SK-N-SH treated with all-trans-retinoic acid at 6 μM for 48 hours (cell line): ENCODE measurements around the gene TTC21B.

ENCODE experiments used
- ATAC-seq: fragments of 200-7000 bp; cut with Tn5 transposase; 3 replicates; pipeline ENCODE4 v1.9.1; 2020; ENCODE audit warnings: mild to moderate bottlenecking, moderate library complexity
- BACH2 ChIP-seq: fragments of 250-450 bp; sonication (Bioruptor Pico); IDR thresholded peaks from 2 replicates; pipeline ENCODE4 v1.9.0; 2021; ENCODE audit warnings: mild to moderate bottlenecking, borderline replicate concordance
- CSDC2 ChIP-seq: fragments of 250-450 bp; sonication (Bioruptor Pico); IDR thresholded peaks from 2 replicates; pipeline ENCODE4 v1.5.0; 2020; ENCODE audit warnings: mild to moderate bottlenecking, moderate library complexity
- ESRRG ChIP-seq: fragments of 250-450 bp; sonication (Bioruptor Pico); IDR thresholded peaks from 2 replicates; pipeline ENCODE4 v1.6.1; 2021; ENCODE audit warnings: mild to moderate bottlenecking
- GLIS3 ChIP-seq: fragments of 250-450 bp; sonication (Bioruptor Pico); IDR thresholded peaks from 2 replicates; pipeline ENCODE4 v1.5.0; 2020; ENCODE audit warnings: mild to moderate bottlenecking, moderate library complexity
- ISL1 ChIP-seq: fragments of 250-450 bp; sonication (Bioruptor Pico); IDR thresholded peaks from 2 replicates; pipeline ENCODE4 v2.1.2; 2022; ENCODE audit warnings: mild to moderate bottlenecking, moderate library complexity
- OSR1 ChIP-seq: fragments of 250-450 bp; sonication (Bioruptor Pico); IDR thresholded peaks from 2 replicates; pipeline ENCODE4 v1.8.0; 2022; ENCODE audit warnings: moderate library complexity, mild to moderate bottlenecking, inconsistent platforms
- PPARA ChIP-seq: fragments of 250-450 bp; sonication (Bioruptor Pico); IDR thresholded peaks from 2 replicates; pipeline ENCODE4 v1.5.0; 2020; ENCODE audit warnings: mild to moderate bottlenecking, borderline replicate concordance
- RARB ChIP-seq: fragments of 250-450 bp; sonication (Bioruptor Pico); IDR thresholded peaks from 2 replicates; pipeline ENCODE4 v1.8.0; 2021; ENCODE audit warnings: mild to moderate bottlenecking, moderate library complexity
- SNAI2 ChIP-seq: fragments of 250-450 bp; sonication (Bioruptor Pico); IDR thresholded peaks from 2 replicates; pipeline ENCODE4 v1.5.0; 2020; ENCODE audit warnings: mild to moderate bottlenecking, moderate library complexity
- TCF4 ChIP-seq: fragments of 250-450 bp; sonication (Bioruptor Pico); IDR thresholded peaks from 2 replicates; pipeline ENCODE4 v1.8.0; 2021; ENCODE audit warnings: mild to moderate bottlenecking, moderate library complexity, borderline replicate concordance
- TOX ChIP-seq: fragments of 250-450 bp; sonication (Bioruptor Pico); IDR thresholded peaks from 2 replicates; pipeline ENCODE4 v1.8.0; 2021; ENCODE audit warnings: mild to moderate bottlenecking, moderate library complexity, borderline replicate concordance
- ZC3H10 ChIP-seq: fragments of 250-450 bp; sonication (Bioruptor Pico); IDR thresholded peaks from 2 replicates; pipeline ENCODE4 v1.5.1; 2021; ENCODE audit warnings: mild to moderate bottlenecking, moderate library complexity
- ZFP3 ChIP-seq: fragments of 250-450 bp; sonication (Bioruptor Pico); IDR thresholded peaks from 2 replicates; pipeline ENCODE4 v1.5.0; 2020; ENCODE audit warnings: mild to moderate bottlenecking, moderate library complexity
- ZFP30 ChIP-seq: fragments of 450-650 bp; formaldehyde crosslinking; IDR thresholded peaks from 2 replicates; pipeline ENCODE4 v1.5.0; 2022; ENCODE audit warnings: mild to moderate bottlenecking, moderate library complexity
- ZNF565 ChIP-seq: fragments of 450-650 bp; formaldehyde crosslinking; conservative IDR thresholded peaks from 2 replicates; pipeline ENCODE4 v1.5.0; 2020; ENCODE audit warnings: low read depth, mild to moderate bottlenecking, moderate library complexity
- ZNF70 ChIP-seq: fragments of 450-650 bp; formaldehyde crosslinking; IDR thresholded peaks from 2 replicates; pipeline ENCODE4 v1.5.0; 2020; ENCODE audit warnings: mild to moderate bottlenecking, moderate library complexity
- TF ChIP-seq, protein P1 (sequence below): fragments of 250-450 bp; sonication (Bioruptor Pico); IDR thresholded peaks from 2 replicates; pipeline ENCODE4 v1.8.0; 2021; ENCODE audit warnings: low read depth, mild to moderate bottlenecking, moderate library complexity, borderline replicate concordance
- TF ChIP-seq, protein P2 (sequence below): fragments of 250-450 bp; sonication (Bioruptor Pico); IDR thresholded peaks from 2 replicates; pipeline ENCODE4 v1.5.1; 2021; ENCODE audit warnings: mild to moderate bottlenecking, moderate library complexity
- TF ChIP-seq, protein P3 (sequence below): fragments of 250-450 bp; sonication (Bioruptor Pico); IDR thresholded peaks from 2 replicates; pipeline ENCODE4 v1.5.1; 2020; ENCODE audit warnings: low read depth, mild to moderate bottlenecking, moderate library complexity
- TF ChIP-seq, protein P4 (sequence below): fragments of 250-450 bp; sonication (Bioruptor Pico); IDR thresholded peaks from 2 replicates; pipeline ENCODE4 v1.8.0; 2020; ENCODE audit warnings: mild to moderate bottlenecking, moderate library complexity, borderline replicate concordance
- TF ChIP-seq, protein P5 (sequence below): fragments of 250-450 bp; sonication (Bioruptor Pico); IDR thresholded peaks from 2 replicates; pipeline ENCODE4 v1.5.0; 2020; ENCODE audit warnings: mild to moderate bottlenecking, moderate library complexity

The TTC21B gene

DNA sequence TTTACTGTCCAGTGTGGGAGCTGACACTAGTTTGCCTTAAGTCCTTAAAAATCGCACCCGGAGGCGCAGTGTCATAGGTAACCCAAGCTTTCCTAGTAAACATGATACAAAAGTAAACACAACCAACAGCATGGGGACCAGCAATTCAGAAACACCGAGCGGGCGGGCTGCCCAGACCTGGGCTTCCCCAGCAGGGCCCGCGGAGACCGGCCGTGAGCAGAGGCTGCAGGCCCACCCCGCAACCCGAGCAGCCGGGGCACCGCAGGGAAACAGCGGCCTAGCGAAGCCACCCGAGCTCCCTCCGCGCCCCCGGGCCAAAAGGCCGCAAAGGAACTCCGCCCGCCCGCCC lies 296 bp downstream of the TTC21B start:
- TF ChIP-seq, protein P1, sequence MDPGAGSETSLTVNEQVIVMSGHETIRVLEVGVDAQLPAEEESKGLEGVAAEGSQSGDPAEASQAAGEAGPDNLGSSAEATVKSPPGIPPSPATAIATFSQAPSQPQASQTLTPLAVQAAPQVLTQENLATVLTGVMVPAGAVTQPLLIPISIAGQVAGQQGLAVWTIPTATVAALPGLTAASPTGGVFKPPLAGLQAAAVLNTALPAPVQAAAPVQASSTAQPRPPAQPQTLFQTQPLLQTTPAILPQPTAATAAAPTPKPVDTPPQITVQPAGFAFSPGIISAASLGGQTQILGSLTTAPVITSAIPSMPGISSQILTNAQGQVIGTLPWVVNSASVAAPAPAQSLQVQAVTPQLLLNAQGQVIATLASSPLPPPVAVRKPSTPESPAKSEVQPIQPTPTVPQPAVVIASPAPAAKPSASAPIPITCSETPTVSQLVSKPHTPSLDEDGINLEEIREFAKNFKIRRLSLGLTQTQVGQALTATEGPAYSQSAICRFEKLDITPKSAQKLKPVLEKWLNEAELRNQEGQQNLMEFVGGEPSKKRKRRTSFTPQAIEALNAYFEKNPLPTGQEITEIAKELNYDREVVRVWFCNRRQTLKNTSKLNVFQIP, result no peak
- TF ChIP-seq ESRRG (CRISPR knock-in tag), result no peak
- TF ChIP-seq, protein P2, sequence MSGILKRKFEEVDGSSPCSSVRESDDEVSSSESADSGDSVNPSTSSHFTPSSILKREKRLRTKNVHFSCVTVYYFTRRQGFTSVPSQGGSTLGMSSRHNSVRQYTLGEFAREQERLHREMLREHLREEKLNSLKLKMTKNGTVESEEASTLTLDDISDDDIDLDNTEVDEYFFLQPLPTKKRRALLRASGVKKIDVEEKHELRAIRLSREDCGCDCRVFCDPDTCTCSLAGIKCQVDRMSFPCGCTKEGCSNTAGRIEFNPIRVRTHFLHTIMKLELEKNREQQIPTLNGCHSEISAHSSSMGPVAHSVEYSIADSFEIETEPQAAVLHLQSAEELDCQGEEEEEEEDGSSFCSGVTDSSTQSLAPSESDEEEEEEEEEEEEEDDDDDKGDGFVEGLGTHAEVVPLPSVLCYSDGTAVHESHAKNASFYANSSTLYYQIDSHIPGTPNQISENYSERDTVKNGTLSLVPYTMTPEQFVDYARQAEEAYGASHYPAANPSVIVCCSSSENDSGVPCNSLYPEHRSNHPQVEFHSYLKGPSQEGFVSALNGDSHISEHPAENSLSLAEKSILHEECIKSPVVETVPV (CRISPR knock-in tag), result no peak
- TF ChIP-seq CSDC2 (CRISPR knock-in tag), result no peak
- TF ChIP-seq ZNF565 (CRISPR knock-in tag), result no peak
- no peak for TF ChIP-seq ZC3H10 (CRISPR knock-in tag)
- no peak for TF ChIP-seq ZFP3
- no peak for TF ChIP-seq PPARA (CRISPR knock-in tag)
- TF ChIP-seq ZFP30 (CRISPR knock-in tag), result no peak
- TF ChIP-seq TOX, result no peak
- no peak for TF ChIP-seq GLIS3 (CRISPR knock-in tag)
- no peak for TF ChIP-seq ISL1 (CRISPR knock-in tag)
- TF ChIP-seq OSR1 (CRISPR knock-in tag), result no peak
- no peak for TF ChIP-seq BACH2
- ATAC-seq, result peak; percentile 71

DNA sequence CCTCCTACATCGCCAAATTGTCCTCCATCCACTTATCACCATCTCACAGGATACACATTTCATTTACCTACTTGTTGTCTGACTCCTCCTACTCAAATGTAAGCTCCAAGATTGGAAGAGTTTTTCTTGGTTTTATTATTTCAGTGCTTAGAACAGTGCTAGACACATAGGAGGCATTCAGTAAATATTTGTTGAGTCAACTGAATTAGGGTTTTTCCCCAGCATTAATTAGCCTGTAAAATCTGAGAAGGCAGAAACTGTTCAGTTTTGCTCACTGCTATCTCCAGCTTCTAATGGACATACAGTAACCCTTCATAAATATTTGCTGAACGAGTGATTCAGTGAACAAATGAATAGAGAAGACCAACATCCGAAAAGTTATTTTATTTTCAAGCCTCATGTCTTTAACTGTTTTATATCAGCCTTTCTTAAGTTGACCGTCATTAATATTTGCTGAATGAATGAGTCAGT lies 800 bp downstream of the TTC21B start:
- TF ChIP-seq TCF4 (CRISPR knock-in tag) (no peak), ZFP3 (no peak), BACH2 (no peak), ESRRG (CRISPR knock-in tag) (no peak), RARB (CRISPR knock-in tag) (no peak), ZNF70 (CRISPR knock-in tag) (no peak)
- TF ChIP-seq, protein P2 (CRISPR knock-in tag), result no peak
- TF ChIP-seq, protein P3, sequence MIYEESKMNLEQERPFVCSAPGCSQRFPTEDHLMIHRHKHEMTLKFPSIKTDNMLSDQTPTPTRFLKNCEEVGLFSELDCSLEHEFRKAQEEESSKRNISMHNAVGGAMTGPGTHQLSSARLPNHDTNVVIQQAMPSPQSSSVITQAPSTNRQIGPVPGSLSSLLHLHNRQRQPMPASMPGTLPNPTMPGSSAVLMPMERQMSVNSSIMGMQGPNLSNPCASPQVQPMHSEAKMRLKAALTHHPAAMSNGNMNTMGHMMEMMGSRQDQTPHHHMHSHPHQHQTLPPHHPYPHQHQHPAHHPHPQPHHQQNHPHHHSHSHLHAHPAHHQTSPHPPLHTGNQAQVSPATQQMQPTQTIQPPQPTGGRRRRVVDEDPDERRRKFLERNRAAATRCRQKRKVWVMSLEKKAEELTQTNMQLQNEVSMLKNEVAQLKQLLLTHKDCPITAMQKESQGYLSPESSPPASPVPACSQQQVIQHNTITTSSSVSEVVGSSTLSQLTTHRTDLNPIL (CRISPR knock-in tag), result no peak
- ATAC-seq, result no peak

DNA sequence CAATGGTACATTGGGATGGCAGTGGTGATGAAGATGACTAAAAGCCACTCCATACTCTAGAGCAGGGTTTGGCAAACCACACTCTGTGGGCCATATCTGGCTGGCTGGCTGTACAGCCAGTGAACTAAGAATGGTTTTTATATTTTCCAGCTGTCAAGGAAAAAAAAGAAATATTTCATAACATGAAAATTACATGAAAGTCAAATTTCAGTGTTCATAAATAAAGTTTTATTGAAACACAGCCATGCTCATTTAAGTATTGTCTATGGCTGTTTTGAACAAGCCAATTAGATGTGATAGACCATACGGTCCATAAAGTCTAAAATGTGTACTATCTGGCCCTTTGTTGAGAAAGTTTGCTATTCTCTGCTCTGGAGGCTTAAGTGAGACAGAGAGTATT lies 1.5 kb downstream of the TTC21B start:
- TF ChIP-seq ESRRG (CRISPR knock-in tag) (no peak), OSR1 (CRISPR knock-in tag) (no peak), ZC3H10 (CRISPR knock-in tag) (no peak), TOX (no peak), ZNF565 (CRISPR knock-in tag) (no peak), CSDC2 (CRISPR knock-in tag) (no peak), PPARA (CRISPR knock-in tag) (no peak), ZNF70 (CRISPR knock-in tag) (no peak), BACH2 (no peak), RARB (CRISPR knock-in tag) (no peak), ZFP30 (CRISPR knock-in tag) (no peak), ZFP3 (no peak), TCF4 (CRISPR knock-in tag) (no peak), SNAI2 (CRISPR knock-in tag) (no peak)
- TF ChIP-seq, protein P4, sequence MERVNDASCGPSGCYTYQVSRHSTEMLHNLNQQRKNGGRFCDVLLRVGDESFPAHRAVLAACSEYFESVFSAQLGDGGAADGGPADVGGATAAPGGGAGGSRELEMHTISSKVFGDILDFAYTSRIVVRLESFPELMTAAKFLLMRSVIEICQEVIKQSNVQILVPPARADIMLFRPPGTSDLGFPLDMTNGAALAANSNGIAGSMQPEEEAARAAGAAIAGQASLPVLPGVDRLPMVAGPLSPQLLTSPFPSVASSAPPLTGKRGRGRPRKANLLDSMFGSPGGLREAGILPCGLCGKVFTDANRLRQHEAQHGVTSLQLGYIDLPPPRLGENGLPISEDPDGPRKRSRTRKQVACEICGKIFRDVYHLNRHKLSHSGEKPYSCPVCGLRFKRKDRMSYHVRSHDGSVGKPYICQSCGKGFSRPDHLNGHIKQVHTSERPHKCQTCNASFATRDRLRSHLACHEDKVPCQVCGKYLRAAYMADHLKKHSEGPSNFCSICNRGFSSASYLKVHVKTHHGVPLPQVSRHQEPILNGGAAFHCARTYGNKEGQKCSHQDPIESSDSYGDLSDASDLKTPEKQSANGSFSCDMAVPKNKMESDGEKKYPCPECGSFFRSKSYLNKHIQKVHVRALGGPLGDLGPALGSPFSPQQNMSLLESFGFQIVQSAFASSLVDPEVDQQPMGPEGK (CRISPR knock-in tag), result no peak
- TF ChIP-seq, protein P2 (CRISPR knock-in tag), result no peak
- TF ChIP-seq, protein P5, sequence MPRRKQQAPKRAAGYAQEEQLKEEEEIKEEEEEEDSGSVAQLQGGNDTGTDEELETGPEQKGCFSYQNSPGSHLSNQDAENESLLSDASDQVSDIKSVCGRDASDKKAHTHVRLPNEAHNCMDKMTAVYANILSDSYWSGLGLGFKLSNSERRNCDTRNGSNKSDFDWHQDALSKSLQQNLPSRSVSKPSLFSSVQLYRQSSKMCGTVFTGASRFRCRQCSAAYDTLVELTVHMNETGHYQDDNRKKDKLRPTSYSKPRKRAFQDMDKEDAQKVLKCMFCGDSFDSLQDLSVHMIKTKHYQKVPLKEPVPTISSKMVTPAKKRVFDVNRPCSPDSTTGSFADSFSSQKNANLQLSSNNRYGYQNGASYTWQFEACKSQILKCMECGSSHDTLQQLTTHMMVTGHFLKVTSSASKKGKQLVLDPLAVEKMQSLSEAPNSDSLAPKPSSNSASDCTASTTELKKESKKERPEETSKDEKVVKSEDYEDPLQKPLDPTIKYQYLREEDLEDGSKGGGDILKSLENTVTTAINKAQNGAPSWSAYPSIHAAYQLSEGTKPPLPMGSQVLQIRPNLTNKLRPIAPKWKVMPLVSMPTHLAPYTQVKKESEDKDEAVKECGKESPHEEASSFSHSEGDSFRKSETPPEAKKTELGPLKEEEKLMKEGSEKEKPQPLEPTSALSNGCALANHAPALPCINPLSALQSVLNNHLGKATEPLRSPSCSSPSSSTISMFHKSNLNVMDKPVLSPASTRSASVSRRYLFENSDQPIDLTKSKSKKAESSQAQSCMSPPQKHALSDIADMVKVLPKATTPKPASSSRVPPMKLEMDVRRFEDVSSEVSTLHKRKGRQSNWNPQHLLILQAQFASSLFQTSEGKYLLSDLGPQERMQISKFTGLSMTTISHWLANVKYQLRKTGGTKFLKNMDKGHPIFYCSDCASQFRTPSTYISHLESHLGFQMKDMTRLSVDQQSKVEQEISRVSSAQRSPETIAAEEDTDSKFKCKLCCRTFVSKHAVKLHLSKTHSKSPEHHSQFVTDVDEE (CRISPR knock-in tag), result no peak
- no peak for ATAC-seq
